OCI-LY7 (cell line): ENCODE data around the gene F7.

Source experiments
- EZH2phosphoT487 ChIP-seq: fragments of 200-600 bp; sonication (generic); IDR thresholded peaks from 2 replicates; pipeline ENCODE4 v1.6.1; 2018; ENCODE audit warnings: low read depth, borderline replicate concordance, mild to moderate bottlenecking, mixed run types, antibody characterized with exemption, low read length, moderate library complexity, mixed read lengths
- TF ChIP-seq, protein P1 (sequence below): fragments of 200-600 bp; sonication (generic); conservative IDR thresholded peaks from 2 replicates; pipeline ENCODE4 v1.5.1; 2014; ENCODE audit warnings: mild to moderate bottlenecking, antibody characterized with exemption, low read length, moderate library complexity, mixed read lengths

DNA sequence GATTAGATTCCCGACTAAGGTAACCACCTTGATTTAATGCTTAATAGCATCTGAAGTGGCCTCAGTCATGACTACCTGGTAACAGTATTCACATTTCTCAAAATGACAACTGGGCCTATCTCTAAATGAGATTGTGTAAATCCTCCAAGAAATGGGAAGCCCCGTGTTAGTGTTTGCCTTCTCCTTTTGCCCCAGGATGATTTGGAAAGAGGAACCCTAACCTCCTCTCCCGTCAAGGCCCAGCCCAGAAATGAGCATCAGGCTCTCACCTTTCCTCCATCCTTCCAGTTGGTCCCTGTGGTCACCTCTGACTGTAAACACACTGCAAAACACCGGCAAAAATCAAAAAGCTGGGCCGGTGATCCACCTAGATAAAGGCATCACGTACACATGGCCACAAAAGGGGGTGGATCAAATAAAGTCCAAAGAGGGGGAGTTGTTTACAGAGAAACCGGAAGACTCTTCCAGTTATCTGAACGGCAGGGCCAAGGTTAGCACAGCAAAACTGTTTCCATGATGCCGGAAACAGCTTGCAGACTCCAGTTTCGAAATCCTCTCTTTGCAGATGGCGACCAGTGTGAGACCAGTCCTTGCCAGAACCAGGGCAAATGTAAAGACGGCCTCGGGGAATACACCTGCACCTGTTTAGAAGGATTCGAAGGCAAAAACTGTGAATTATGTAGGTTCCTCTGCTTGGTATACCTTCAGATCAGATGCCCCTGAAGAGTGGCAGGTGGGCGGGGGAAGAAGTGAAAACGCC lies 33.4 kb downstream of the F7 start:
- TF ChIP-seq, protein P1, sequence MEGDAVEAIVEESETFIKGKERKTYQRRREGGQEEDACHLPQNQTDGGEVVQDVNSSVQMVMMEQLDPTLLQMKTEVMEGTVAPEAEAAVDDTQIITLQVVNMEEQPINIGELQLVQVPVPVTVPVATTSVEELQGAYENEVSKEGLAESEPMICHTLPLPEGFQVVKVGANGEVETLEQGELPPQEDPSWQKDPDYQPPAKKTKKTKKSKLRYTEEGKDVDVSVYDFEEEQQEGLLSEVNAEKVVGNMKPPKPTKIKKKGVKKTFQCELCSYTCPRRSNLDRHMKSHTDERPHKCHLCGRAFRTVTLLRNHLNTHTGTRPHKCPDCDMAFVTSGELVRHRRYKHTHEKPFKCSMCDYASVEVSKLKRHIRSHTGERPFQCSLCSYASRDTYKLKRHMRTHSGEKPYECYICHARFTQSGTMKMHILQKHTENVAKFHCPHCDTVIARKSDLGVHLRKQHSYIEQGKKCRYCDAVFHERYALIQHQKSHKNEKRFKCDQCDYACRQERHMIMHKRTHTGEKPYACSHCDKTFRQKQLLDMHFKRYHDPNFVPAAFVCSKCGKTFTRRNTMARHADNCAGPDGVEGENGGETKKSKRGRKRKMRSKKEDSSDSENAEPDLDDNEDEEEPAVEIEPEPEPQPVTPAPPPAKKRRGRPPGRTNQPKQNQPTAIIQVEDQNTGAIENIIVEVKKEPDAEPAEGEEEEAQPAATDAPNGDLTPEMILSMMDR: no peak
- no peak for TF ChIP-seq EZH2phosphoT487
